Measurements from ENCODE around the gene ACVRL1. TPM values are rescaled to one million over a fixed set of nuclear protein-coding genes. Genes with fewer than 3 reads are reported as not detected.

Gene ACVRL1
- total and polyA plus RNA-seq, 10 of the 15 experiments (the other 5 are each of a cell fraction or from before 2014, with no cell fraction given), result not detected

- Histone ChIP-seq H3K9ac (ENCODE audit: control insufficient read depth, insufficient read depth, low read length) (no peak overlapping the region), H3K27ac (ENCODE audit: control insufficient read depth, insufficient read depth) (no peak overlapping the region), H2AFZ (ENCODE audit: control insufficient read depth, low read depth, low read length) (no peak overlapping the region), H3K27me3 (replicated peaks in 1 of 2; ENCODE audit: control insufficient read depth in 2 of 2, insufficient read depth in 2 of 2, low read length in 1 of 2) (no peaks in the 10 kb centered on the region), H3K9me3 (replicated peaks; ENCODE audit: control insufficient read depth, insufficient read depth, low read length) (no peaks in the 10 kb centered on the region), H3K36me3 (ENCODE audit: control insufficient read depth in 2 of 2, insufficient read depth in 2 of 2, low read length in 1 of 2) (no peaks in the 10 kb centered on the region), H3K4me3 (no peak overlapping the region), H3K79me2 (ENCODE audit: control insufficient read depth, insufficient read depth, low read length) (no peaks in the 10 kb centered on the region), H4K20me1 (ENCODE audit: control insufficient read depth, insufficient read depth) (no peaks in the 10 kb centered on the region), H3K4me2 (ENCODE audit: control insufficient read depth, insufficient read depth) (no peak overlapping the region), H3K4me1 (ENCODE audit: control insufficient read depth, insufficient read depth, low read length) (peaks cover 35% of the 10 kb centered on the region)
- WGBS (ENCODE audit: insufficient coverage, insufficient replicate concordance, low lambda C conversion rate, missing lambda C conversion rate), result 57% methylated on average over 2 of the region's 2 CpGs
- RAD21 ChIA-PET (ENCODE audit: unreplicated experiment), result interaction anchor here (1.0 kb wide), 1 partner anchor 49 kb away, joined by 3 read pairs; no protein-coding TSS in a partner anchor
- CTCF ChIA-PET, result interaction anchor here (0.7 to 2.6 kb wide), 7 partner anchors 10 to 329 kb away, joined by 3 to 12 read pairs (median 6); no protein-coding TSS in a partner anchor
- intact Hi-C loops (cut with micrococcal nuclease; ENCODE audit: unreplicated experiment) (no loop called here), in situ Hi-C loops (cut with MboI) (no loop called here)
- BruUV-seq (replicated peaks), result no TSS peak
- DNase-seq (ENCODE audit: low read depth, low spot score) (no peak), FAIRE-seq (no peak), ATAC-seq (no peak)
- POLR2A ChIA-PET, result interaction anchor here (0.8 kb wide), 1 partner anchor 10 kb away, joined by 4 read pairs; no protein-coding TSS in a partner anchor
- SMC1A ChIA-PET (ENCODE audit: uncharacterized antibody, unreplicated experiment), result interaction anchor here (0.6 to 1.4 kb wide), 2 partner anchors 10 to 26 kb away, joined by 3 read pairs; no protein-coding TSS in a partner anchor
- TF ChIP-seq SKIL (IDR thresholded peaks at IDR 0.05; ENCODE audit: low read depth, poor library complexity, severe bottlenecking) (no peak), ZNF687 (IDR thresholded peaks at IDR 0.05) (no peak), IRF3 (IDR thresholded peaks at IDR 0.05) (no peak), TARDBP (IDR thresholded peaks at IDR 0.05; ENCODE audit: borderline replicate concordance) (no peak), NFIC (IDR thresholded peaks at IDR 0.05; ENCODE audit: low read depth, low read length) (no peak), SMAD5 (IDR thresholded peaks at IDR 0.05; ENCODE audit: low read depth) (no peak), KAT2A (conservative IDR thresholded peaks at IDR 0.05; ENCODE audit: control insufficient read depth, low read depth, low read length) (no peak), MAX (IDR thresholded peaks at IDR 0.05; ENCODE audit: low read depth, low read length) (no peak), SREBF1 (IDR thresholded peaks at IDR 0.05; ENCODE audit: low read length) (no peak), ZBED1 (IDR thresholded peaks at IDR 0.05; ENCODE audit: borderline replicate concordance) (no peak), NRF1 (conservative IDR thresholded peaks at IDR 0.05; ENCODE audit: low read depth, low read length) (no peak)
Measured at GRCh38 chr12:51922146-51922545, 14.8 kb downstream of the ACVRL1 start.

All from GM12878 (cell line).